ENCODE measurements around the gene CNTN2. TPM values are rescaled to one million over a fixed set of nuclear protein-coding genes. Genes with fewer than 3 reads are reported as not detected.

Gene CNTN2
- total and polyA plus RNA-seq, 2 of the 4 experiments (the other 2 are of a cell fraction): not detected

GRCh38 chr1:205064741-205065316, 21.8 kb downstream of the CNTN2 start:
- in situ Hi-C loops (cut with MboI; ENCODE audit: low sequenced_read_pairs): loop anchor here (5.0 kb wide), 1 partner anchor 78 kb away; no protein-coding TSS in a partner anchor
- no peak overlapping the region for H3K9ac ChIP-seq (ENCODE audit: low read depth, low read length)
- peaks cover 10% of the 10 kb centered on the region for H3K27me3 ChIP-seq (ENCODE audit: control insufficient read depth, insufficient read depth, low read length)
- H2BK15ac ChIP-seq (ENCODE audit: low read depth, low read length): no peak overlapping the region
- H2BK20ac ChIP-seq (ENCODE audit: low read depth, low read length): no peak overlapping the region
- H3K4me3 ChIP-seq (ENCODE audit: insufficient read depth, low read depth, low read length): no peak overlapping the region
- H4K8ac ChIP-seq (ENCODE audit: low read depth in 2 of 2, low read length in 2 of 2): no peak overlapping the region
- dilution Hi-C loops (cut with HindIII; ENCODE audit: low sequenced_read_pairs, unreplicated experiment): no loop called here
- H2AFZ ChIP-seq (replicated peaks; ENCODE audit: low read length, poor library complexity): no peak overlapping the region
- no peak overlapping the region for H3K4me2 ChIP-seq (ENCODE audit: low read depth, low read length)
- DNase-seq (no peak), ATAC-seq (ENCODE audit: low read depth) (no peak)
- no peak overlapping the region for H3K4ac ChIP-seq (ENCODE audit: low read depth, low read length)
- no peaks in the 10 kb centered on the region for H3K79me1 ChIP-seq (ENCODE audit: low read depth in 1 of 2, low read length in 2 of 2)
- H3K9me3 ChIP-seq (ENCODE audit: control insufficient read depth, insufficient read depth, low read length): no peaks in the 10 kb centered on the region
- H4K5ac ChIP-seq (ENCODE audit: low read depth, low read length): no peak overlapping the region
- no peak overlapping the region for H2AK9ac ChIP-seq (replicated peaks; ENCODE audit: low read depth, low read length, poor library complexity)
- intact Hi-C loops (cut with micrococcal nuclease): no loop called here
- BruUV-seq (replicated peaks): no TSS peak
- CTCF ChIA-PET: no interaction called here
- no peak overlapping the region for H2AK5ac ChIP-seq (ENCODE audit: low read depth, low read length)
- H4K20me1 ChIP-seq (ENCODE audit: insufficient read depth, low read length): no peaks in the 10 kb centered on the region
- TF ChIP-seq MAFK (IDR thresholded peaks at IDR 0.05; ENCODE audit: low read depth, low read length) (no peak), CHD1 (IDR thresholded peaks at IDR 0.05; ENCODE audit: low read depth, low read length) (no peak), FOS (IDR thresholded peaks at IDR 0.05; ENCODE audit: low read depth, low read length) (no peak), RFX5 (IDR thresholded peaks at IDR 0.05; ENCODE audit: low read depth, low read length) (no peak), RCOR1 (IDR thresholded peaks at IDR 0.05; ENCODE audit: insufficient replicate concordance, low read length) (no peak), MXI1 (IDR thresholded peaks at IDR 0.05; ENCODE audit: borderline replicate concordance, low read depth, low read length) (no peak), MAZ (IDR thresholded peaks at IDR 0.05; ENCODE audit: borderline replicate concordance, low read depth, low read length) (no peak), NFE2L2 (IDR thresholded peaks at IDR 0.05; ENCODE audit: low read depth, low read length) (no peak)
- TF ChIP-seq, protein P1, sequence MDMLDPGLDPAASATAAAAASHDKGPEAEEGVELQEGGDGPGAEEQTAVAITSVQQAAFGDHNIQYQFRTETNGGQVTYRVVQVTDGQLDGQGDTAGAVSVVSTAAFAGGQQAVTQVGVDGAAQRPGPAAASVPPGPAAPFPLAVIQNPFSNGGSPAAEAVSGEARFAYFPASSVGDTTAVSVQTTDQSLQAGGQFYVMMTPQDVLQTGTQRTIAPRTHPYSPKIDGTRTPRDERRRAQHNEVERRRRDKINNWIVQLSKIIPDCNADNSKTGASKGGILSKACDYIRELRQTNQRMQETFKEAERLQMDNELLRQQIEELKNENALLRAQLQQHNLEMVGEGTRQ (IDR thresholded peaks at IDR 0.05; ENCODE audit: low read depth, low read length): no peak
- H3K4me1 ChIP-seq (ENCODE audit: control insufficient read depth, insufficient read depth, low read length): no peaks in the 10 kb centered on the region
- H3K36me3 ChIP-seq (ENCODE audit: control insufficient read depth, insufficient read depth, low read length): no peaks in the 10 kb centered on the region
- WGBS, 2 experiments (ENCODE audit: extremely low coverage in 2 of 2, insufficient read length in 1 of 2): 60% methylated on average over 1 of the region's 9 CpGs; no CpG with 5 or more reads in 1 of the 2 experiments
- H2BK5ac ChIP-seq (ENCODE audit: low read depth, low read length, poor library complexity, severe bottlenecking): no peak overlapping the region
- H3K18ac ChIP-seq (ENCODE audit: low read depth, low read length): no peak overlapping the region
- no peak overlapping the region for H3K56ac ChIP-seq (ENCODE audit: extremely low read depth, insufficient read depth, low read length)
- H2BK120ac ChIP-seq (ENCODE audit: low read depth, low read length): no peak overlapping the region
- H3K27ac ChIP-seq (ENCODE audit: insufficient read depth, low read length): no peak overlapping the region
- no peak overlapping the region for H3K14ac ChIP-seq (replicated peaks; ENCODE audit: low read depth, low read length)
- POLR2A ChIA-PET (ENCODE audit: unreplicated experiment): no interaction called here
- no peak overlapping the region for H4K91ac ChIP-seq (ENCODE audit: insufficient read depth, low read depth, low read length)
- no peak overlapping the region for H3K23ac ChIP-seq (ENCODE audit: low read depth, low read length)
- no peaks in the 10 kb centered on the region for H3K9me1 ChIP-seq (ENCODE audit: insufficient read depth, low read length)
